HG03045 (cell line): ENCODE results near the gene SEC61A2.
"Not testable (repeated sequence)": the region's sequence is repeated elsewhere in the genome, so short reads cannot be mapped to it uniquely, and the experiment has no call there.

Experiments
- ATAC-seq: cut with Tn5 transposase; IDR thresholded peaks from one replicate; pipeline ENCODE4 v1.9.1; 2021; ENCODE audit warnings: mild to moderate bottlenecking, moderate library complexity; ENCODE audit not compliant: unreplicated experiment

Gene SEC61A2

GRCh38 chr10:12129222-12130111 is at the start of gene SEC61A2:
Gene SEC61A2, plus strand, starts transcription at chr10:12129677. Its CDS starts 111 bp downstream, at chr10:12129788.
- ATAC-seq: peak; percentile 92

GRCh38 chr10:12081470-12081869 is 48.0 kb upstream of the SEC61A2 start:
- ATAC-seq: no peak

- ATAC-seq: no peak
Observed at GRCh38 chr10:12081879-12082557, 47.5 kb upstream of the SEC61A2 start.

- no peak for ATAC-seq
Observed at GRCh38 chr10:12088919-12089318, 40.6 kb upstream of the SEC61A2 start.

GRCh38 chr10:12091421-12091820 is 38.1 kb upstream of the SEC61A2 start:
- no peak for ATAC-seq

- ATAC-seq: not testable (repeated sequence)
Observed at GRCh38 chr10:12097361-12097760, 32.1 kb upstream of the SEC61A2 start.

- ATAC-seq: no peak
Observed at GRCh38 chr10:12097791-12098190, 31.7 kb upstream of the SEC61A2 start.

- ATAC-seq: no peak
Observed at GRCh38 chr10:12098966-12099365, 30.5 kb upstream of the SEC61A2 start.

- ATAC-seq: no peak
Observed at GRCh38 chr10:12103802-12104201, 25.7 kb upstream of the SEC61A2 start.

GRCh38 chr10:12107781-12108180 is 21.7 kb upstream of the SEC61A2 start:
- ATAC-seq: no peak

GRCh38 chr10:12109286-12109685 is 20.2 kb upstream of the SEC61A2 start:
- ATAC-seq: no peak

- no peak for ATAC-seq
Observed at GRCh38 chr10:12111528-12111927, 17.9 kb upstream of the SEC61A2 start.

- no peak for ATAC-seq
Observed at GRCh38 chr10:12113627-12114026, 15.8 kb upstream of the SEC61A2 start.

GRCh38 chr10:12121673-12122072 is 7.8 kb upstream of the SEC61A2 start:
- no peak for ATAC-seq

- ATAC-seq: no peak
Observed at GRCh38 chr10:12130237-12130872, 878 bp downstream of the SEC61A2 start.

GRCh38 chr10:12135631-12136030 is 6.2 kb downstream of the SEC61A2 start:
- no peak for ATAC-seq

GRCh38 chr10:12140038-12140437 is 10.6 kb downstream of the SEC61A2 start:
- no peak for ATAC-seq

GRCh38 chr10:12144538-12144937 is 15.1 kb downstream of the SEC61A2 start:
- ATAC-seq: no peak

- no peak for ATAC-seq
Observed at GRCh38 chr10:12150163-12150562, 20.7 kb downstream of the SEC61A2 start.

GRCh38 chr10:12154516-12154915 is 25.0 kb downstream of the SEC61A2 start:
- no peak for ATAC-seq

GRCh38 chr10:12156367-12157123 is 27.1 kb downstream of the SEC61A2 start:
- ATAC-seq: no peak
